HG02588 (cell line): ENCODE data around the gene LRRC37B.
"Not testable (repeated sequence)": the region's sequence is repeated elsewhere in the genome, so short reads cannot be mapped to it uniquely, and the experiment has no call there.

Experiments used
- ATAC-seq: cut with Tn5 transposase; IDR thresholded peaks from one replicate; pipeline ENCODE4 v1.9.1; 2021; ENCODE audit warnings: mild to moderate bottlenecking, moderate library complexity; ENCODE audit not compliant: unreplicated experiment

Gene LRRC37B

DNA sequence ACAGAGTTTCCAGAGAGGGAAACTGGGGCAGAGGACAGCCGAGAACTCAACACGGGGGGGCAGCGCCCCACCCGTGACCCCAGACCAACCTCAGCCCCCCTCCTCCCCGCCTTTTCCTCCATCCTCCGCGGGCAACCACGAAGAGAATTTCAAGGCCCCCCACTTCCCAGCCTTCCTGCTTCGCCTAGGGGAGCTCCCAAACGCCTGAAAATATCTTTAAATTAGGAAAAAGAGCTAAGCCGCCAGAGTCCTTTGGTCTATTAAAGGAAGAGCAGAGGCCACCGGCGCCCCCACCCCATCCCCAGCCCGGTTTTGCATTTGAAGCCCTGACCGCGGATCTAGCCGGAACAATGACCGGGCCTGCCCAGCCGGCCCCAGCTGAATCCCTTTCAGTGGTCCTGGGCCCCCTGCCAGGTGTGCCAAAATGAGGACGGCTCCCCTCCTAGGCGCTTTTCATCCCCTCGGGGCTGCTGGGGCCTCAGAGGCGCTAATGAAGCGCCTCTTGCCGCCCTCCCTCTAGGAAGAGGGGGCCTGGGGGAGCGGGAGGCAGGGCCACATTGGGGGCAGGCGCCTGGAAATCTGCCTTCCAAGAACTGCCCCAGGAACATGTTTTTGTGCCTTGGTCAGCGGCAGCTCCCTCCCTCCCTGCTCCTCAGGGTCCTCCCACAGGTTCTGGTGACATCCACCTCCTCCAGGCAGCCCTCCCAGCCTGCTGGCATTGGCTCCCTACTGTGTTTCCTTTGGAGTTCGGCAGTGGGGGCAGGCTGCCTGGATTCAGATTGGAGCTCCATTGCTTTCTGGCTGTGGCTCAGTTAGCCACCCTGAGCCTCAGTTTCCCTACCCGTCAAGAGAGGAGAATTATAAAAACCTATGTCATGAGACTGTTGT lies 78.0 kb downstream of the LRRC37B start:
- not testable (repeated sequence) for ATAC-seq

DNA sequence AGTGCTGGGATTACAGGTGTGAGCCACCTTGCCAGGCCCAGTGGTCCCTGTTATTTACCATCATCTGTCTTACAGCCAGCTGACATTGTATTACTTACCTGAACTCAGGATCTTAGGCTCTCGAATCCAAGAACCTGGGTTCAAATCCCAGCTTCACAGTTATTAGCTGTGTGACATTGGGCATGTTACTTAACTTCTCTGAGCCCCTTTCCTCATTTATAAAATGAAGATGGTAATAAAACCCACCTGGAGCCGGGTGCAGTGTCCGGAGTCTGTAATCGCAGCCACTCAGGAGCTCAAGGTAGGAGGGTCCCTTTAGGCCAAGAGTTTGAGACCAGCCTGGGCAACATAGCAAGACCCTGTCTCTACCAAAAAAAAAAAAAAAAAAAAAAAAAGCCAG lies 79.7 kb downstream of the LRRC37B start:
- ATAC-seq, result not testable (repeated sequence)

DNA sequence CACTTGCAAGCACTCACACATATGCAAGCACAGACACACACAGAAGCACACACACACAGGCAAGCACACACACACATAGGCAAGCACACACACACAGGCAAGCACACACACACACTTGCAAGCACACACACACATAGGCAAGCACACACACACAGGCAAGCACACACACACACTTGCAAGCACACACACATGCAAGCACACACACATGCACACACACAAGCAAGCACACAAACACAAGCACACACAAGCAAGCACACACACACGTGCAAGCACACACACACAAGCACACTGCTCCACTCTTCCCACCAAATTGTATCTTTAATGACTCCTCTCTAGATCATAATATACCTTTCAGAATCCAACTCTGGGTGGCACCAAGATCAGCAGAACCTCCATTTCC lies 84.9 kb downstream of the LRRC37B start:
- not testable (repeated sequence) for ATAC-seq

DNA sequence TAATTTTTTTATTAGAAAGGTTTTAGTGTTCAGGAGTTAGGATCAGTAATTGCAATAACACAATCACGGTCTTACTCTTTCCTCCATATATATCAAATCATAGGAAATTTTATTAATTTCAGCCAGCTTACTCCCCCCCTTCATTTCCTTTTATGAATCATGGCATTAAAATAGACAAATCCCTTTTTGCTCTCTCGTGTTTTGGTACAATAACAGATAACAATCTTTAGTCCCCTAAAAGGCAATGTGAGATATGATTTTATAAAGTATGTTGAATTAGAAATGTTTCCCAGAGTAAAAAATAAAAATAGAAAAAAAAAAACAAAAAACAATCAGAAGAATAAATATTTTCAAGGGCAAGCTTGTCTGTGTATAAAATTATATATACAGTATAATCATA lies 92.5 kb downstream of the LRRC37B start:
- ATAC-seq, result no peak

DNA sequence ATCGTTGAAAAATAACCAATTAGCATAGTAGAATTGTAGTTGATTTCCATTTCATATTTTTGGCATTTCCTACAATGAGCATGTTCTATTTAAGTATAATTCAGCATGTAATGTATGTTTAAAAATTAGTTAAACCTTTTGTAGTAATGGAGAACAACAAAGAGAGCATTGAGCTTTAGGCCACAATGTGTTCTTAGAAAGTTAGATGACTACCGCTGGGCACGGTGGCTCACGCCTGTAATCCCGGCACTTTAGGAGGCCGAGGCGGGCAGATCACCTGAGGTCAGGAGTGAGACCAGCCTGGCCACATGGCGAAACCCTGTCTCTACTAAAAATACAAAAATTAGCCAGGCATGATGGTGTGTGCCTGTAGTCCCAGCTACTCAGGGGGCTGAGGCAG lies 93.1 kb downstream of the LRRC37B start:
- not testable (repeated sequence) for ATAC-seq

DNA sequence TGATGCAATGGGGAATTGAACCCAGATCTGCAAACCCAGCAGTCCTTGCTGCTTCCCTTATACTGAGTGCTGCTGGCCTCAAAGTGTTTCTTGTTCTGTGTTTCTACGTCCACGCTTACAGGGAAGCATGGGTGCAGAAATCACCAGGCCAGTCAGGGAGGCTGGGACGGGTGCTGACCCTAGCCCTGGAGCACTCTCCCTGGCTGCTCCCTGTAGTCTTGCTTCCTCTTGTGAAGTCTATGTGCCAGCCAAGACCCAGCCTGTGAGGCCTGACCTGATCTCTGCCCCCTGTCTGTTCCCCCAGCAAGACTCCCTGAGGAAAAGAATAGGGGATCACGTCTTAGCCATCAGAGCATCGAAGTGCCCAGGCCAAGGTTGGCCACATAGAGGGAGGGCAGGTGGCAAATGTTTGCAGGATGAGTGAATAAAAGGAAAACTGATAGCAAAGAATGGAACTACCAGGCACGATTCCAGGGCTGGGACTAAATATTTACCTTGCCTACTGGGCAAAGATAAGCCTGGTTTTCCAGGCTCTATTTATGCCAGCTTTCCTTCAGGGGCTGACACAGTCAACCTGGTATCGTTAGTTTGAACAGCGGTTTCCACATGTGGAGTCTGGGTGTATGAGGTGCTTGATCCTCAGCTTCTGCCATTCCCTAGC lies 93.9 kb downstream of the LRRC37B start:
- no peak for ATAC-seq

DNA sequence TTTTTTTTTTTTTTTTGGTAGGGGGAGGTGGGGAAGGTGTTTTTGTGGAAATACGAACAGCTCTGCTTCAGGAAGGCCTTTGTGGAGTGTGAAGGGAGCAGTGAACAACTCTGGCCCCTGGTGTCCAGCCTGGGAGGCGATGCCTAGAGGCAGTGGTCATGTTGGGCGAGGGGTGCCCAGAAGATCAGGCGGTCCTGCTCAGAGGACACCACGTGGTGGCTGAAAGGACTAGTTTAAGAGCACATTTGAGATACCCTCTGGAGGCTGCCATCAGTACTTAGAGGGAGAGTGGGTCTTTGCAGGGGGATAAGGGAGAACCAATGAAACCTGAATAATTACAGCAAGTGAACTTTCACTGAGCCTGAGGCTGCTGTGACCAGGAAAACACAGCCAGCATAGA lies 95.0 kb downstream of the LRRC37B start:
- no peak for ATAC-seq

DNA sequence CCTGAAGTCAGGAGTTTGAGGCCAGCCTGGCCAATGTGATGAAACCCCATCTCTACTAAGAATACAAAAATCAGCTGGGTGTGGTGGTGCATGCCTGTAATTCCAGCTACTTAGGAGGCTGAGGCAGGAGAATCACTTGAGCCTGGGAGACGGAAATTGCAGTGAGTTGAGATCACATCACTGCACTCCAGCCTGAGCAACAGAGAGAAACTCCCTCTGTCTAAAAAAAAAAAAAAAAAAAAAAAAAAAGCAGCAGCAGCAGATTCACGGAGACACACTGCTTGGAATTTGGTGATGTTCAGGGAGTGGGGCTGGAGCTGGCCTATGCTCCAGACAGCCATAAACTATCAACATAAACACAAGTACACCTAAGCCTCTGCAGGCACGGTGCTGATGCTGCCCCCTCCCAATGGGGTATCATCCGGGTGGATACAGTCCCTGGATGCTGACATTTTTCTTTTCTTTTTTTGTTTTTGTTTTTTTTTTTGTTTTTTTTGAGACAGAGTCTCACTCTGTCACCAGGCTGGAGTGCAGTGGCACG lies 95.5 kb downstream of the LRRC37B start:
- no peak for ATAC-seq
